Measurements from ENCODE around the gene CHP1.
"Not testable (repeated sequence)": the region's sequence is repeated elsewhere in the genome, so short reads cannot be mapped to it uniquely, and the experiment has no call there.

The CHP1 gene

DNA sequence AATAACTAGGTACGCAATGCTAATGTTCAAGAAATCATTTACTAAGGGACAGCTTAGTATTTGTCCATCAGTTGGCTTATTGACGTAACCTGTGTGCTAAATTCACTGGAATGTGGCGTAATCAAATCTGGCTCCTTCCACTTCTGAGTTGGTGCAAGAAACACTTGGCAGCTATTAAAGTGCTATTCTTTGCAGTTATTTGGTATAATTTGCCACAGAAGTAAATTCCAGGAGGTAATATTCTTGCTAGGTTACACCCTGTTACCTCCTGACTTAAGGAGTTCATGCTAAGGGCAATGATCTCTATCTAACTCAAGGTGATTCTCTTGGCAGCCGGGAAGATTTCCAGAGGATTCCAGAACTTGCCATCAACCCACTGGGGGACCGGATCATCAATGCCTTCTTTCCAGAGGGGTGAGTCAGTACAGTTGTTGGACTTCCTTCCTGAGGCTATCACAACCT lies 25.5 kb downstream of the CHP1 start:
- no peak for DNase-seq (ENCODE audit: low read depth)
- H3K4me3 ChIP-seq (ENCODE audit: low read length) = no peak overlapping the region
- TF ChIP-seq, protein P1, sequence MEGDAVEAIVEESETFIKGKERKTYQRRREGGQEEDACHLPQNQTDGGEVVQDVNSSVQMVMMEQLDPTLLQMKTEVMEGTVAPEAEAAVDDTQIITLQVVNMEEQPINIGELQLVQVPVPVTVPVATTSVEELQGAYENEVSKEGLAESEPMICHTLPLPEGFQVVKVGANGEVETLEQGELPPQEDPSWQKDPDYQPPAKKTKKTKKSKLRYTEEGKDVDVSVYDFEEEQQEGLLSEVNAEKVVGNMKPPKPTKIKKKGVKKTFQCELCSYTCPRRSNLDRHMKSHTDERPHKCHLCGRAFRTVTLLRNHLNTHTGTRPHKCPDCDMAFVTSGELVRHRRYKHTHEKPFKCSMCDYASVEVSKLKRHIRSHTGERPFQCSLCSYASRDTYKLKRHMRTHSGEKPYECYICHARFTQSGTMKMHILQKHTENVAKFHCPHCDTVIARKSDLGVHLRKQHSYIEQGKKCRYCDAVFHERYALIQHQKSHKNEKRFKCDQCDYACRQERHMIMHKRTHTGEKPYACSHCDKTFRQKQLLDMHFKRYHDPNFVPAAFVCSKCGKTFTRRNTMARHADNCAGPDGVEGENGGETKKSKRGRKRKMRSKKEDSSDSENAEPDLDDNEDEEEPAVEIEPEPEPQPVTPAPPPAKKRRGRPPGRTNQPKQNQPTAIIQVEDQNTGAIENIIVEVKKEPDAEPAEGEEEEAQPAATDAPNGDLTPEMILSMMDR (conservative IDR thresholded peaks at IDR 0.05; ENCODE audit: low read depth, low read length) = no peak

DNA sequence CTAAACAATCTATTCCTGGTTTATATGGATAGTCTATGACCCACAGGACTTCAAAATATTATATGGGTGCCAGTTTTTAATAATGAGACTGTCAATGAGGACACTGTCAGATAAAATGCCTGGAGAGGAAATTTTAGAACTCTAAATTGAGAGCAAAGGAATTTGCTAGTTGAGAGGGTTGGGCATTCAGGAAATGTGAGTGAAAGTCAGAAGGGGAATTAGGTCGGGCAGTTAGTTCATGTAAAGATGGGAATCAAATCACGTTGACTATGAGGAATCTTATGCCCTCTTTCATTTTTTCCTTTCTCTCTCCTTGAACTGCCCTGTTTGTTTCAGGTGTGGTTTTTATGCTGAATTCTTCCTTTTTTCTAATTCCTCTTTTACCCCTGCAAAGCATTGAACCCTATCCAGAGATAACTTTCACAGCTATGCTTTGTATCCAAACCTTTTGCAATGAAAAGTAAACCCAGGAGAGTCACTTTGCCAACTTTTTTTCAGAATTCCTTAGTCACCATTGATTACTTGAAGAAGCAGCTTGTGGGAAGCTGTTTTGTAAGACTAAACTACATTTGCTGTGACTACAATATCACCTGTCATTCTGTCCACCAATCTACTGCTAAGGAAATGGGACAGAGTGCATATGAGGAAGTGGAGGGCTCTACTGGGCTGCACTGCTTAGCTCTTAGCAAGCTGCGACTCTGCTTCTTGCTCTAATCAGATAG lies 27.8 kb downstream of the CHP1 start:
- TF ChIP-seq, protein P1 (conservative IDR thresholded peaks at IDR 0.05; ENCODE audit: low read depth, low read length) = no peak
- no peak overlapping the region for H3K4me3 ChIP-seq (ENCODE audit: low read length)
- no peak for DNase-seq (ENCODE audit: low read depth)

DNA sequence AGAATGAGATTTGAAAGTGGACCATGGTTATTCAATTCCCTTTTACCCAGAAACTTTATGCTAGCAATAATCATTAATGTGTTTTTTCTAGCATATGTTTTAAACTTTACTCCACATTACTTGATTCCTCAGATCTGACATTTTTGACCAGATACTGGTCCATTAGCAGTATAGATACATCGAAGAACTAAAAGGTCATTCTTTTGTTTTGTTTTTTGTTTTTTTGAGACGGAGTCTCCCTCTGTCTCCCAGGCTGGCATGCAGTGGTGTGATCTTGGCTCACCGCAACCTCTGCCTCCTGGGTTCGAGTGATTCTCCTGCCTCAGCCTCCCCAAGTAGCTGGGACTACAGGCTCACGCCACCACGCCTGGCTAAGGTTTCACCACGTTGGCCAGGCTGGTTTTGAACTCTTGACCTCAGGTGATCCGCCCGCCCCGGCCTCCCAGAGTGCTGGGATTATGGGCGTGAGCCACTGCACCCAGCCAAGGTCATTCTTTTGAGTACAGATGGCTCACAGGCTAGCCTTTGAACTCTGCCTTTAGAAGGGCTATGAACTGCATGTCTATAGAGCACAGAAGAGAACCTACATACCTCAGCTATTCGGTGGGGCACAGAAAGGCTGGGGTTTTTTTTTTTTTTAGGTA lies 28.6 kb downstream of the CHP1 start:
- TF ChIP-seq, protein P1 (conservative IDR thresholded peaks at IDR 0.05; ENCODE audit: low read depth, low read length) = no peak
- H3K4me3 ChIP-seq (ENCODE audit: low read length) = no peak overlapping the region
- DNase-seq (ENCODE audit: low read depth) = no peak

DNA sequence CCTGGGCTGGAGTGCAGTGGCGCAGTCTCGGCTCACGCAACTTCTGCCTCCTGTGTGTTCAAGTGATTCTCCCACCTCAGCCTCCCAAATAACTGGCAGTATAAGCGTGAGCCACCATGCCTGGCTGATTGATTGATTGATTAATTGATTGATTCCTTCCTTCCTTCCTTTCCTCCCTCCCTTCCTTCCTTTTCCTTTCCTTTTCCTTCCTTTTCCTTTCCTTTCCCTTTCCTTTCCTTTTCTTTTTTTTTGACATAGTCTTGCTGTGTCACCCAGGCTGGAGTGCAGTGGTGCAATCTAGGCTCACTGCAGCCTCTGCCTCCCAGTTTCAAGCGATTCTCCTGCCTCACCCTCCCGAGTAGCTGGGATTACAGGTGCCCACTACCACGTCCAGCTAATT lies 29.9 kb downstream of the CHP1 start:
- DNase-seq (ENCODE audit: low read depth); H3K4me3 ChIP-seq (ENCODE audit: low read length): not testable (repeated sequence)

DNA sequence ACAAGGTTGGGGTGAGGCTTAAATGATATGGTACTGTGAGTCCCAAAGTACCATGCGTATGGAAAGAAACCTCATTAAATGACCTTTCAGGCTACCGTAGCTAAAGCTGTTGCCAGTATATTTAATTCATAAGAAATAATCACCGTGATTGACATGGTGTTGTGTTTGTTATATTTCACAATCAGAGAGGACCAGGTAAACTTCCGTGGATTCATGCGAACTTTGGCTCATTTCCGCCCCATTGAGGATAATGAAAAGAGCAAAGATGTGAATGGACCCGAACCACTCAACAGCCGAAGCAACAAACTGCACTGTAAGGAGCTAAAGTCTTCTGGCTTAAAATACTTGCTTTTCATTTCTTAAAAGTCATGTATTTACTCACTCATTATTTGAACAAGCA lies 31.5 kb downstream of the CHP1 start:
- DNase-seq (ENCODE audit: low read depth) = no peak
- H3K4me3 ChIP-seq (ENCODE audit: low read length) = no peak overlapping the region
- TF ChIP-seq, protein P1 (conservative IDR thresholded peaks at IDR 0.05; ENCODE audit: low read depth, low read length) = no peak

DNA sequence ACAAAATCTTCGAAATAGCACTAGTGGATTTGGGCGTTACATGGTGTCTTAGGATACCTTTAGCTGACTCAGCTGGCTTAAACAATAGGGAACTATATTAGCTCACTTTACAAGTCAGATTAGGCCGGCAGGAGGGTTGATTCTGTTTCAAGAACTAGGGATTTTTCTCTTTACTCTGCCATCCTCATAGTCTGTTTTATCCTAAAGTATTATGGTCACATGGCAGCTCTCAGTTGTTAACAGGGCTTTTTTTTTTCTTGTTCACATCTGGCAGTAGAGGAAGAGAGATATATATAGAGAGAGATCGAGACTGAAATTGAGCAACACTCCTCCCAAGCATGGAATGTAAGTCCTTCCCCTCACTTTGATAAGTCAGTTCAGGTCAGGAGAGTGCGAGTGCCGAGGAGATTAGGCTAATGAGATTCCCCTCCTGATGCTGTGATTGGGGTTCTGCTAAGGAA lies 32.9 kb downstream of the CHP1 start:
- TF ChIP-seq, protein P1 (conservative IDR thresholded peaks at IDR 0.05; ENCODE audit: low read depth, low read length) = no peak
- no peak overlapping the region for H3K4me3 ChIP-seq (ENCODE audit: low read length)
- peak; percentile 79 for DNase-seq (ENCODE audit: low read depth)

DNA sequence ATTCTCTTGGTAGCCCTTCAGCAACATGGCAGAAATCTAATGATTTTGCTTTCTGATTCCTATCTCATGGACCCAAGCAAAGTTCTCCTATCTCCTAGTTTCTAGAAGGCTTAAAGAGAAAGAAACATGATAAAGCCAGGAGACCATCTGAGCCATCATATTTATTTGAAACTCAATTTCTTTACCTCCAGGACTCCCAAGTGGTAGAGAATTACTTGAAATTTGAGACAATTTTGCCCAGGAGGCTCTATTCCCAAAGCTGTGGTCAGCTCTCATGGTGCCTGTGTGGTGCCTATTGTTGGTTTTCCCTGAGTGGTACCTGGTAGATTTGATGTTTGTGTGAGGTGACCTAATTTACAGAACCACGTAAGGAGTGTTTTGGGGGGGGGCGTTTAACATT lies 38.8 kb downstream of the CHP1 start:
- no peak overlapping the region for H3K4me3 ChIP-seq (ENCODE audit: low read length)
- TF ChIP-seq, protein P1 (conservative IDR thresholded peaks at IDR 0.05; ENCODE audit: low read depth, low read length) = no peak
- no peak for DNase-seq (ENCODE audit: low read depth)
